Tibial artery (tissue), 4 donors: ENCODE results near the gene GFI1B.

Experiments
- DNase-seq, 2 donors: peaks; one replicate each; pipeline ENCODE4 v3.0.0-alpha.2; 2019
- H3K27ac ChIP-seq, 2 donors: fragments of 200-600 bp; sonication (generic) in 1 of 2; 1 replicate in 1 of 2; 2 replicates in 1 of 2; pipeline ENCODE4 v1.5.1; 2018 to 2019; ENCODE audit warnings: mild to moderate bottlenecking in 1 of 2
- H3K27me3 ChIP-seq, 2 donors: fragments of 200-600 bp; sonication (generic) in 1 of 2; one replicate each; pipeline versions ENCODE4 v1.5.1 to v1.6.0; 2016 to 2019
- H3K36me3 ChIP-seq, 3 donors: fragments of 200-600 bp; sonication (generic) in 2 of 3; one replicate each; pipeline ENCODE4 v1.5.1; 2016 to 2019; ENCODE audit warnings: mild to moderate bottlenecking in 2 of 3
- H3K4me1 ChIP-seq, 4 donors: fragments of 200-600 bp; sonication (generic) in 2 of 4; 1 replicate in 3 of 4; 2 replicates in 1 of 4; pipeline ENCODE4 v1.5.1; 2016 to 2019
- H3K4me3 ChIP-seq, 2 donors: fragments of 200-600 bp; sonication (generic) in 1 of 2; 1 replicate in 1 of 2; 2 replicates in 1 of 2; pipeline ENCODE4 v1.5.1; 2018 to 2019; ENCODE audit warnings: mild to moderate bottlenecking in 2 of 2
- H3K9me3 ChIP-seq, 3 donors: fragments of 200-600 bp; sonication (generic) in 1 of 3; one replicate each; pipeline ENCODE4 v1.5.1; 2016 to 2019
- intact Hi-C: fragments of 100-400 bp; cut with DNase I; formaldehyde crosslinking; loops from one replicate; pipeline ENCODE4 v1.15.0; 2023; ENCODE audit warnings: low total_unique reads
- TF ChIP-seq, protein P1 (sequence below), 2 experiments: fragments of 200-600 bp in 1 of 2; fragments of 450-650 bp in 1 of 2; IDR thresholded peaks; one replicate each; pipeline ENCODE4 v1.5.1; 2017 to 2019; ENCODE audit warnings: antibody characterized with exemption in 2 of 2, mild to moderate bottlenecking in 1 of 2, moderate library complexity in 1 of 2

Gene GFI1B

DNA sequence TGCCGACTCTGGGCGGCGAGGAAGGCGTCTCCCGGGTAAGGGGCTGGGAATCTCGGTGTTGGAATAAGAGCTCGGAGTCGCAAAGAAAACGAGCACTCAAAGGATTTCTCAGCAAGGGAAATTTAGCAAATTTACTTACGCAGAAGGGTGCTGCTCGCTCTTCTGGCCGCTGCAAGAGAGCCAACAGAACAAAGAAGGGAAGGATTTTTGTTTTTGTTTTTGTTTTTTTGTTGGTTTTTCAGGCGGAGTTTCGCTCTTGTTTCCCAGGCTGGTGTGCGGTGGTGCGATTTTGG, 52.6 kb downstream of the GFI1B start:
- H3K4me3 ChIP-seq, result peak overlapping the region; percentile 96
- H3K9me3 ChIP-seq, result no peaks in the 10 kb centered on the region
- intact Hi-C loops, result no loop called here
- peaks cover 0 to 47% (median 26%) of the 10 kb centered on the region in 4 donors for H3K4me1 ChIP-seq
- TF ChIP-seq, protein P1, sequence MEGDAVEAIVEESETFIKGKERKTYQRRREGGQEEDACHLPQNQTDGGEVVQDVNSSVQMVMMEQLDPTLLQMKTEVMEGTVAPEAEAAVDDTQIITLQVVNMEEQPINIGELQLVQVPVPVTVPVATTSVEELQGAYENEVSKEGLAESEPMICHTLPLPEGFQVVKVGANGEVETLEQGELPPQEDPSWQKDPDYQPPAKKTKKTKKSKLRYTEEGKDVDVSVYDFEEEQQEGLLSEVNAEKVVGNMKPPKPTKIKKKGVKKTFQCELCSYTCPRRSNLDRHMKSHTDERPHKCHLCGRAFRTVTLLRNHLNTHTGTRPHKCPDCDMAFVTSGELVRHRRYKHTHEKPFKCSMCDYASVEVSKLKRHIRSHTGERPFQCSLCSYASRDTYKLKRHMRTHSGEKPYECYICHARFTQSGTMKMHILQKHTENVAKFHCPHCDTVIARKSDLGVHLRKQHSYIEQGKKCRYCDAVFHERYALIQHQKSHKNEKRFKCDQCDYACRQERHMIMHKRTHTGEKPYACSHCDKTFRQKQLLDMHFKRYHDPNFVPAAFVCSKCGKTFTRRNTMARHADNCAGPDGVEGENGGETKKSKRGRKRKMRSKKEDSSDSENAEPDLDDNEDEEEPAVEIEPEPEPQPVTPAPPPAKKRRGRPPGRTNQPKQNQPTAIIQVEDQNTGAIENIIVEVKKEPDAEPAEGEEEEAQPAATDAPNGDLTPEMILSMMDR (IDR thresholded peaks at IDR 0.05), result no peak
- DNase-seq, result no peak
- H3K27me3 ChIP-seq, result no peaks in the 10 kb centered on the region
- peak overlapping the region; percentile 93 to 95 for H3K27ac ChIP-seq
- H3K36me3 ChIP-seq, result no peaks in the 10 kb centered on the region

DNA sequence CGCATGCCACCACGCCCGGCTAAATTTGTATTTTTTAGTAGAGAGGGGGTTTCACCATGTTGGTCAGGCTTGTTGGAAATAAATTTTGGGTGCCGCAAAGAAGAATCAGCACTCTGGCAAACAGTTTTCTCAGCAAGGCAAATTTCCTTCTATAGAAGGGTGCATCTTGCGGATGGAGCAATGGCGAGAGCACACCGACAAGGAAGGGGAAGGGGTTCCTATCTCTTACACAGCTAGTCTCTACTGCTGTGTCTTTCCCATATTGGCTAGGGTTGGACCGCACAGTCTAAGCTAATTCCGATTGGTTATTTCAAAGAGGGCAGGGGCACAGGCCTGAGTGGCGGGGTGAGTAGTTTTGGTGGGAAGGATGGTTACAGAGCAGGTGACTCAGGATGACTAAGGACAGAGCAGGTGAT, 53.0 kb downstream of the GFI1B start:
- Histone ChIP-seq H3K27ac (peak overlapping the region; percentile 93 to 95), H3K36me3 (no peaks in the 10 kb centered on the region), H3K27me3 (no peaks in the 10 kb centered on the region), H3K9me3 (no peaks in the 10 kb centered on the region), H3K4me3 (peak overlapping the region; percentile 96), H3K4me1 (peaks cover 0 to 47% (median 26%) of the 10 kb centered on the region in 4 donors)
- no peak for DNase-seq
- TF ChIP-seq, protein P1 (IDR thresholded peaks at IDR 0.05), result no peak
- intact Hi-C loops, result no loop called here

DNA sequence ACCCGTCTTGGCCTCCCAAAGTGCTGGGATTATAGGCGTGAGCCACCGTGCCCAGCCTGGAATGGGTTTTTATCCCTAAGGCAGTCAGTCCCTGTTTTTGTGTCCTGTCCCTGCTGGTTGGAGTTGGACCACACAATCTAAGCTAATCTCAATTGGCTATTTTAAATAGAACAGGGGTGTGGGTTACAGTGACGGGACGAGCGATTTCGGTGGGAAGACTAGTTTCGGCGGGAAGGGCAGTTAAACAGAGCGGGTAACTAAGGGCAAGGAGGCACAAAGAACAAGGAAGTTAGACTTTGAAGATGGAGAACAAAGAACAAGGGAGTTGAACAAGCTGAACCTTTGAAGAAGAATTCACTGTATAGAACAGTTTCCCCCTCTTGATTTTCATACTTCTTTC, 53.7 kb downstream of the GFI1B start:
- TF ChIP-seq, protein P1 (IDR thresholded peaks at IDR 0.05), result no peak
- Histone ChIP-seq H3K27ac (no peak overlapping the region), H3K9me3 (no peaks in the 10 kb centered on the region), H3K4me3 (peak overlapping the region; percentile 96), H3K27me3 (no peaks in the 10 kb centered on the region), H3K36me3 (no peaks in the 10 kb centered on the region), H3K4me1 (peaks cover 0 to 47% (median 26%) of the 10 kb centered on the region in 4 donors)
- DNase-seq, result no peak
- intact Hi-C loops, result no loop called here

DNA sequence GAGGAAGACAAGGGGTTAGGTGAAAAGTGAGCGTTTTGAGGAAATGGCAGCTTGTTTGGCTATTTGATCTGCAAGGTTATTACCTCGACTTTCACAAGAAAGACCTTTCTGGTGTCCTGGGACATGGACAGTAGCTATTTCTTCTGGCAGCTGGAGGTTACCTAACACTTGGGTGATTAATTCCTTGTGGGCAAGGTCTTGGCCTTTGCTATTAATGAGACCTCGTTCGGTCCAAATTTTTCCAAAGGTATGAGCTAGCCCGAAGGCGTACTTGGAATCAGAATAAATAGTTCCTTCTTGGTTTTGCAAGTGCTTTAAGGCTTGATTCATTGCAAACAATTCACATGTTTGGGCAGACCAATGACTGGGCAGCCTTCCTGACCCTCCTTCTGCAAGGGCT, 57.2 kb downstream of the GFI1B start:
- Histone ChIP-seq H3K27ac (no peak overlapping the region), H3K4me1 (peaks cover 0 to 31% (median 17%) of the 10 kb centered on the region in 4 donors), H3K9me3 (no peaks in the 10 kb centered on the region), H3K27me3 (no peaks in the 10 kb centered on the region), H3K36me3 (no peaks in the 10 kb centered on the region), H3K4me3 (no peak overlapping the region)
- intact Hi-C loops, result no loop called here
- no peak for DNase-seq
- TF ChIP-seq, protein P1 (IDR thresholded peaks at IDR 0.05), result no peak

DNA sequence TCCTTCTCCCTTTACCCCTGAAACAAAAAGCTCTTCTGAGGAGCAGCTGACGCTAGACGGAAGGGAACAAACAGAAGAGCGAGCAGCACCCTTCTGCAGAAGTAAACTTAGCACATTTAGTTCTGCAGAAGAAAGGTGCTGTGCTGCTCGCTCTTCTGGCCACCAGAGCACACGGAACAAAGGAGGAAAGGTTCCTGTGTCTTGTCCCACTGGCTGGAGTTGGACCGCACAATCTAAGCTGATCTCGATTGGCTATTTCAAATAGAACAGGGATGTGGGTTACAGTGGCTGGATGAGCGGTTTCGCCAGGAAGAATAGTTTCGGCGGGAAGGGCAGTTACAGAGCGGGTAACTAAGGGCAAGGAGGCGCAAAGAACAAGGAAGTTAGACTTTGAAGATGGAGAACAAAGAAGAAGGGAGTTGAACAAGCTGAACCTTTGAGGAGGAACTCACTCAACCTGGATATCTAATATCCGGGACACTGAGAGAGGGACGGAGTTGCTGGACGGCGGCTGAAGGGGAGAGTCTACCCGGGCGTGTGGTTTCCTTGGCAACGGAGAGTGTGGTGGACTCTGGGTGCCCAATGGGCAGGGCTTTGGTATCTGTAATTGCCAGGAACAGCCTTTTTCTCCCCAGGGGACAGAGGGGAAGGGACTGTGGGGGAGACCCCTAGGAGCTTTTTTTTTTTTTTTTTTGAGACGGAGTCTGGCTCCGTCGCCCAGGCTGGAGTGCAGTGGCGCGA, 59.5 kb downstream of the GFI1B start:
- Histone ChIP-seq H3K27me3 (no peaks in the 10 kb centered on the region), H3K36me3 (peaks cover 10 to 15% (median 13%) of the 10 kb centered on the region in 3 donors), H3K4me3 (no peak overlapping the region), H3K4me1 (peaks cover 0 to 13% (median 2%) of the 10 kb centered on the region in 4 donors), H3K9me3 (no peaks in the 10 kb centered on the region), H3K27ac (no peak overlapping the region)
- intact Hi-C loops, result no loop called here
- TF ChIP-seq, protein P1 (IDR thresholded peaks at IDR 0.05), result no peak
- no peak for DNase-seq
